ENCODE results near the gene OSGEPL1. TPM values are rescaled to one million over a fixed set of nuclear protein-coding genes. Genes with fewer than 3 reads are reported as not detected.
"Not testable (repeated sequence)": the region's sequence is repeated elsewhere in the genome, so short reads cannot be mapped to it uniquely, and the experiment has no call there.

Gene OSGEPL1, protein sequence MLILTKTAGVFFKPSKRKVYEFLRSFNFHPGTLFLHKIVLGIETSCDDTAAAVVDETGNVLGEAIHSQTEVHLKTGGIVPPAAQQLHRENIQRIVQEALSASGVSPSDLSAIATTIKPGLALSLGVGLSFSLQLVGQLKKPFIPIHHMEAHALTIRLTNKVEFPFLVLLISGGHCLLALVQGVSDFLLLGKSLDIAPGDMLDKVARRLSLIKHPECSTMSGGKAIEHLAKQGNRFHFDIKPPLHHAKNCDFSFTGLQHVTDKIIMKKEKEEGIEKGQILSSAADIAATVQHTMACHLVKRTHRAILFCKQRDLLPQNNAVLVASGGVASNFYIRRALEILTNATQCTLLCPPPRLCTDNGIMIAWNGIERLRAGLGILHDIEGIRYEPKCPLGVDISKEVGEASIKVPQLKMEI
- total RNA-seq: 4.2 TPM

GRCh38 chr2:189762551-189763298 lies at the start of gene OSGEPL1:
Gene OSGEPL1 (minus strand): TSS chr2:189762792. CDS start chr2:189761640, 1,152 bp downstream.
- peak; percentile 94 for DNase-seq (ENCODE audit: low spot score)
- ATAC-seq: peak; percentile 94

DNA sequence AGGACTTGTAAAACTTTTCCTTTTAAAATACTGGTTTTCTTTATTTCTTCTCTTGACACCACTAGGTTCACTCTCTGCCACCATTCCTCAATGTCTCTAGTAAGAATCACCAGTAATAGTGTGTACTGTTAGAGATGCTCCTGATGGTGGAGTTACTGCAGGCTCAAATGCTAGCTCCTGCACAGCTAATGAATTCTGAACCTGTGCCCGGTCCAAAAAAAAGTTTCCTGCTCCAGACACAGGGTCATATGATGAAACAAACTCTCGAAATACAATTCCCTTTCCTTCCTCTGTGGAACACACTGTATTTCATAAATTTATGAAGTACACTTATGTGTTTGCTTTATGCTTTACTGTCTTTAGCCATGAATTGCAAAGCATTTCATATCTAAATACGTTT lies 40.8 kb upstream of the OSGEPL1 start:
- ATAC-seq (no peak), DNase-seq (ENCODE audit: low spot score) (no peak)

- ATAC-seq (no peak), DNase-seq (ENCODE audit: low spot score) (no peak)
These were observed 39.9 kb upstream of the OSGEPL1 start for GRCh38 chr2:189802396-189802912.

DNA sequence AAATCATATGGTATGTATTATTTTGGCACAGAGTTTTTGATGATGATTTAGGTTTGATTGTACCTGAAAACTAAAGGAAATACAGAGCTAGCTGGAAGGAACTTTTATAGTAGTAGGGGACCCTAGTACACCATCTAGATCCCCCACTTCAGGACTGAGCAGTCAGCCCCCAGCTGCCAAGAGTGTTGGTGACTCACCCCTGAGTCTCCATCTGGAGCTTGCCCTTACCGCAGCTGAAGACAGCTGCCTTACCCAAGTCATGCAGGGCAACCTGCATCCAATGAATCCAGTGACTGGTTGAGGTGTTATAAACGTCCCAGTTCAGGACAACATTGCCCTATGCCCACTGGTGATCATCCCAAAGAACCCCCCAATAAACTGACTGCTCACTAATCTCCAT lies 36.9 kb upstream of the OSGEPL1 start:
- DNase-seq (ENCODE audit: low spot score) (no peak), ATAC-seq (no peak)

GRCh38 chr2:189799030-189799331 lies 36.4 kb upstream of the OSGEPL1 start:
- ATAC-seq: no peak
- DNase-seq (ENCODE audit: low spot score): no peak

- peak; percentile 71 for ATAC-seq
These were observed 35.9 kb upstream of the OSGEPL1 start for GRCh38 chr2:189798312-189799029.

GRCh38 chr2:189797902-189798301 lies 35.3 kb upstream of the OSGEPL1 start:
- peak; percentile 62 for ATAC-seq

More at GRCh38 chr2:189798312-189799029, 35.9 kb upstream of the OSGEPL1 start:
- no peak for DNase-seq (ENCODE audit: low spot score)

GRCh38 chr2:189794310-189794709 lies 31.7 kb upstream of the OSGEPL1 start:
- no peak for ATAC-seq
- no peak for DNase-seq (ENCODE audit: low spot score)

More at GRCh38 chr2:189797902-189798301, 35.3 kb upstream of the OSGEPL1 start:
- no peak for DNase-seq (ENCODE audit: low spot score)

DNA sequence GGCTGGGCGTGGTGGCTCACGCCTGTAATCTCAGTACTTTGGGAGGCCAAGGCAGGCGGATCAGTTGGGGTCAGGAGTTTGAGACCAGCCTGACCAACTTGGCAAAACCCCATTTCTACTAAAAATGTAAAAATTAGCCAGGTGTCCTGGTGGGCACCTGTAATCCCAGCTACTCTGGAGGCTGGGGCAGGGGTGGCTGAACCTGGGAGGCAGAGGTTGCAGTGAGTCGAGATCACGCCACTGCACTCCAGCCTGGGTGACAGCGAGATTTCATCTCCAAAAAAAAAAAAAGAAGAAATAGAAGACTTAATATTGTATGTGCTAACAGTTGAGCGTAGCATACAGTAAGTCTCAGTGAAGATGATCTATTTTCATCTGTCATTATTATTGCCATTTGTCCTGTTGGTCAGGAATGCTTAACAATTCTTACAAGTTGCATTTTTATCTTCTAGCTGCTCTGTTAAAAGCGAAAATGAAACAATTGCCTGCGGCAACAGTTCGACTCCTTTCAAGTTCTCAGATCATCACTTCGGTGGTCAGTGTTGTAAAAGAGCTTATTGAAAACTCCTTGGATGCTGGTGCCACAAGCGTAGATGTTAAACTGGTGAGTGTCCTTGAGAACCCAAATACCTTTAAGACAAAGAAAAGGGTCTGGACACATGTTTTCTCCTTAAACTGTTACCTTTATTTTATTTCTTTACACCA lies 28.9 kb upstream of the OSGEPL1 start:
- ATAC-seq (no peak), DNase-seq (ENCODE audit: low spot score) (no peak)

DNA sequence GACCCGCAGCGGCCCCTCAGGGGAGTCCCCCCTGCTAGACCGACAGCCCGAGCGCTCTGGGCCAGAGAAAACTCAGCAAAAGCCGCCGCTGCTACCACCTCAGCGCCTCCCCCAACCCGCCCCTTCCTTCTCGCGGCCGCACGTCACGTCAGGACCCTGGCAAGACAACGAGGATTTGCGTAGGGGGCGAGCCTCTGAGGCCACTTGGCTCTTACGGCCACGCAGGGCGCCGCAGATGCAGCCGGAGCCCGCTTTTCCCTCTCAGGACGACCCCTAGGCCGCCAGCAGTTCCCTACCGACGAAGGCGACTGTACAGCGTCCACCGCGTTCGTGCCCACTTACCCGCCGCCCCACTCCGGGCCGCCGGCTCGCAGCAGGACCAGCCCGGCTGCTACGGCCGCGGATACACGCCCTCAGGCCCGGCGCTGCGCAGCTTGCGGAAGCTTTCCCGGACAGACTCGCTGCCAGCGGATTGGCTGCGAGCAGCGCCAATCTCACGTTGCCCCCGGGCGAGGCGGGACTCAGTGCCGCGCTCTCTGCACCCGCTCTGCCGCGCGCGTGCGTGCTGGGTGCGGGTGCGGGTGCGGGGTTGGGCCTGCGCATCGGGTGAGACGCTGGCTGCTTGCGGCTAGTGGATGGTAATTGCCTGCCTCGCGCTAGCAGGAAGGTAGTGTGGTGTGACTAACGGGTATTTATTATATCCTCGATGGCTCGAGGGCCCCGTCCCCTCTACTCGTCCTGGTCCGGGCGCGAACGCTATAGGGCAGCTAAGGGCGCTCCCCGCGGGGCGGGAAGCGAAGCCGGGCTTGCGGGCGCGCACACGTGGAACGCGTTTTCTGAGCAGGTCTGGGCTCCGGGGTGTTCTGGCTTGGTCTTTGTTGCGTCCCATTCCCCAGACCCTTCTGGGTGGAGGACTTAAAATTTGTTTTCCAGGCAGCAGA lies 21.6 kb upstream of the OSGEPL1 start, which contains the start of the genes ORMDL1 and PMS1:
Gene ORMDL1 (minus strand): TSS at position 413 of the 941 bp plus-strand sequence. CDS start 1,744 bp downstream, outside the sequence.
Gene PMS1 (plus strand): TSS at position 524 of the 941 bp plus-strand sequence. CDS start 7,360 bp downstream, outside the sequence.
- DNase-seq (ENCODE audit: low spot score) (peak; percentile 98), ATAC-seq (peak; percentile 95)

DNA sequence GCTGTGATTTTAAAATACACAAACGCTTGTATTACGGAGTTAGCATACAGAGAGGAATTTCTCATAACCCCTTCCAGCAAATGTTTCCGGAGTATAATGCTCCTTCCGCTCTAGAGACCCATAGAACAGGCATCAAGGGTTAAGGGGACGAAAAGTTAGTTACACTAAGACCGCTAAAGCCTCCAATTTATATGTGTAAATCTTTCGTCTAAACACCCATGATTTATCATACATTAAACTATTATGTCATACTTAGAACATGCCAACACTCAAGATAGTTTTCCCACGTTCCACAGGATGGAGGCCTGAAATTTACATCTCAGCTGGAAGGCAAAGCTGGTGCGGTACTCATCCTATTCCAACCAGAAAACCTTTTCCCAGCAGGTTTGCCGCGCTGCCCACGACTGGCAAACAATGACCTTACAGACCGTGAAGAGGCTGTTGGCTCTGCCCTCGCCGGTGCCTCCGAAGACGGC lies 20.9 kb upstream of the OSGEPL1 start:
- ATAC-seq: peak; percentile 5
- DNase-seq (ENCODE audit: low spot score): no peak

- DNase-seq (ENCODE audit: low spot score) (no peak), ATAC-seq (no peak)
These were observed 19.7 kb upstream of the OSGEPL1 start for GRCh38 chr2:189782221-189782671.

DNA sequence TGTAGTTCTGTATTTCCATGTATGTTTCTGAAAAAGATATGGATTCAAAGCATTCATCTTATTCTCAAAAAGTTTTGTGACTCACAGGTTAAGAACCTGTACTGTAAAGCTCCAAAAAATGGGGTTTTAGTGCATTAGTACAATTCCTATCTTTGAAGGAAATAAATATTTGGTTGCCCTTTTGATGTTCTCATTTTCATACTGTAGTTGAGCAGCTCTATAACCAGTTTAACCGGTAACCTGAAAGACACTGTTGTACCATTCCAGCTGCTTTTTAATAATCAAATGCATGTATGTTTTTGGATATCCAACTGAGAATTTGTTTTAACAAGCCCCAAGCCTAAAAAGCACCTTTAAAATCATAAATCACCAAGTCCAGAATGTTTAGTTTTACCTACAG lies 9.6 kb upstream of the OSGEPL1 start:
- ATAC-seq (no peak), DNase-seq (ENCODE audit: low spot score) (no peak)

DNA sequence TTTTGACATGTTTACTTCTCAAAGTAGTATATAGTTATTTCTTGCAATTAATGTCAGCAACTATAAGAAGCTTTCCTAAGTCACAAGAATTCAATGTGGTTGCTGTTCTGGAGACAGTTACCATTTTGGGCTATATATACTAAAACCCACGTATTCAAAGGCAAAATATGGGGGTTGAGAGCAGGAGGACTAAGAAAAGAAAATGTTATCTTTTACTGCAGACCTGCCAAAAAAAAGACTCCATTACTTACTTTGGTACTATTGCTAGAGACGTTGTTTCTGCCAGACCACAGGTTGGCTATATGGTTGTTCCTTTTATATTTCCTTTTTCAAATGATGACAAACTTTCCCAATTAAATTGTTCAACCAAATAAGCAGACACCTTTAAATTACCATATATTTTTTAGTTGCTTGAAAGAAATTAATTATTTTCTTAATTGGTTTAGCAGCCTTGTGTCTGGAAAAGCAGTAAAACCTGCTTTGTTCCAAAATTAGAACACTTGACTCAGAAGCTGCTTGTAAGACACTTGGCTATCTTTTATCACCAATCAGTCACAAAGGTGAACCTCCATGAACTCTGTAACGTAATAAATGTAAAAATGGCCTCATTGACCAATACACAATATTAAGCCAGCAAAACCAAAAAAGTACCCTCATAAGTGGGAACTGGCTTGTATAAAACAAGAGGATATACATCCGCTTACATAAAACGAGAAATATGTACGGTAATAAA lies 8.2 kb upstream of the OSGEPL1 start:
- ATAC-seq: no peak
- no peak for DNase-seq (ENCODE audit: low spot score)

DNA sequence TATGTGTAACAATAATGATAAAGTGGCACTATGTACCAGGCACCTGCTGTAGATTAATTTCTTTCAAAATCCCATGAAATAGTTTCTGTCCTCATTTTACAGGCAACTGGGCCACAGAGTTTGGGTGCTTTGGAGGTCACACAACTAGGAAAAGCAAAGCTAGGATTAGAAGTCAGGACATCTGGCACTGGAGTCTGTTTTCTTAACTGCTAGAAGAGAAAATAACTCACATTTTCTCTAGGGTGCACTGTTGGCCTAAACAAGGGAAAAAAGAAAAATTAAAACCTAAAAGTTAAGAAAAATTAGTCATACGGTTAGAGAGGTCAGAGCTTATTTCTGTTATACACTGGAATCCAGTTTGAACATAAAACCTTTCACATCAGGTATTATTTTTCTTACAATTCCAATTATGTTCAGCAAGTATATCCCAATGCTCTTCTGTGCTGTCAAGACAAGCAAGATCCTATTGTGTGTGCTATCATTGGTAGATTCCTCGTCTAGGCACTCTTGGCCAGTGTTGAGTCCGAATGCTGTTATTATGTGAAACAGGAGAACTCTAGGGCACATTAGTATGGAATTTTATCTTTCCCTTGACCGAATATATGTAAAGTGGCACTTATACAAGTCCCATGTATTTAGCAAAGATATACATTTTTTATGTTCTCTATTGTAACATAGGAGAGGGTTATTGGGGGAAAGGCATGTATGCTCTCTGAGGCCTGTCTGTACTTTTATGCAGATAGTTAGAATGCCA lies 1.5 kb upstream of the OSGEPL1 start:
- peak; percentile 12 for ATAC-seq
- no peak for DNase-seq (ENCODE audit: low spot score)

GRCh38 chr2:189762229-189762550 lies 402 bp downstream of the OSGEPL1 start:
- no peak for ATAC-seq
- no peak for DNase-seq (ENCODE audit: low spot score)

GRCh38 chr2:189760154-189760553 lies 2.4 kb downstream of the OSGEPL1 start:
- not testable (repeated sequence) for ATAC-seq; DNase-seq (ENCODE audit: low spot score)

Measured in left lobe of liver (tissue), 2 donors.